Fibroblast of skin of left biceps (primary cell): Measurements from ENCODE around the gene PARD6A.

ENCODE experiments used
- DNase-seq, 2 experiments: peaks; one replicate each; pipeline ENCODE4 v3.0.0-alpha.2; 2013; ENCODE audit warnings: low read depth in 2 of 2

The PARD6A gene

DNA sequence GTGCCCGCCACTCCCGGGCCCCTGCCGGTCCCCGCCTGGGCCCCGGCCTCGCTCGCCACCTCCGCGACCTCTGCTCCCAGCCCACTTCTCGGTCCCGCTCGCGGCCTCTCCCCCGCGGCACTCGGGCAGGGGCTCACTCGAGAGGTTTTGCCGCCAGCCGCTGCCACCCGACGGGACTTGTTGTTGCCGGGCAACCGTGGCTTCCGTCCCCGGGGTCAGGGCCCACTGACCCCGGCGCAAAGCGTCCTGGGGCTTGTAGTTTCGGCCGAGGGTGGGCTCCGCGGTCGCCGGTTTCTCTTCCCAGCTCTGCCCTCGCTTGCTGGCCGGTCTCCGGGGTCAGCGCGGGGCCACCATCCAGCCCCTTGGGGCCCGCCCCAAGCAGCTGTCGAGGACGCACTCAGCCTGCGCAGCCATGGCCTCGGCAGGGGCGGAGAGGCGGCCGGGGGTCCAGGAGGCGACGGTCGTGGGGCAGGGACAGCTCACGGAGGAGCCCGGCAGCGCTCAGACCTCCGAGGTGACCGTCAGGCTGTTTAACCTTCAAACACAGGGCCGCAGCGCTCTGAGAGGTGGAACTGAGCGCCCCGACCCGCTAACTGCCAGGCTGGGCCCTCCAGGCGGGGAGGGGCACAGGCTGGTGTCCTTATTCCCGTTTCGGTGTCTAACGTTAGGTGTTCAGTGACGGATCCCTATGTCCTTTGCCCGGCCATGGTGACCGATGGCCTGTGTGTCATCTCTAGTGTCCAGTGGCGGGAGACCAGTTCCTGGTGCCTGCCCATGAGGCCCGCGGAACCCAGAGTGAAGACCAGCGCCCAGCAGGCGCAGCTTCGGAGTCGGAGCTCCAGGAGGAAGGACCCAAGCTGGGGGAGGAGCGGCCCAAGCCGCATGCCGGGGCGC, 6.0 kb downstream of the PARD6A start, which contains the start of the genes C16orf86 and ENKD1:
C16orf86 (plus strand) TSS at position 256 of the 894 bp plus-strand sequence; CDS start at position 413, 157 bp downstream.
ENKD1 (minus strand) TSS at position 192 of the 894 bp plus-strand sequence. CDS start 308 bp downstream, outside the sequence.
- DNase-seq = peak; percentile 19 to 29

DNA sequence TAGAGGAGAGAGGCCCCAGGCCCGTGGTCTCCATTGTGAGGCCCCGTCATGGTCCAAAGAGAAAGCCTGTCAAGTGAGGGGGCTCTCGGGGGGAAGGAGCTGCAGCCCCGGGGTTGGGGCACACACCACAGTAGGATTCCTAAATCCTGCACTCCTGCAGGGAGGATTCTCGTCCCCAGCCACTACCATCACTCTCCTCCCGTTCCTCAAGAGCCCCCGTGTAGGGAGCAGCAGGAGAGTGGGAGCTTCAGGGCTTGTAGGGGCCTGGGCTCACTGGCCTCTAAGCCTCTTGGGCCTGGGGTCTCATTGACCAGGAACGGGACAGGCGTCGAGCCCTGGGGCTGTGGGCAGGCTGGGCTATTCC, 6.7 kb downstream of the PARD6A start:
- DNase-seq = no peak

DNA sequence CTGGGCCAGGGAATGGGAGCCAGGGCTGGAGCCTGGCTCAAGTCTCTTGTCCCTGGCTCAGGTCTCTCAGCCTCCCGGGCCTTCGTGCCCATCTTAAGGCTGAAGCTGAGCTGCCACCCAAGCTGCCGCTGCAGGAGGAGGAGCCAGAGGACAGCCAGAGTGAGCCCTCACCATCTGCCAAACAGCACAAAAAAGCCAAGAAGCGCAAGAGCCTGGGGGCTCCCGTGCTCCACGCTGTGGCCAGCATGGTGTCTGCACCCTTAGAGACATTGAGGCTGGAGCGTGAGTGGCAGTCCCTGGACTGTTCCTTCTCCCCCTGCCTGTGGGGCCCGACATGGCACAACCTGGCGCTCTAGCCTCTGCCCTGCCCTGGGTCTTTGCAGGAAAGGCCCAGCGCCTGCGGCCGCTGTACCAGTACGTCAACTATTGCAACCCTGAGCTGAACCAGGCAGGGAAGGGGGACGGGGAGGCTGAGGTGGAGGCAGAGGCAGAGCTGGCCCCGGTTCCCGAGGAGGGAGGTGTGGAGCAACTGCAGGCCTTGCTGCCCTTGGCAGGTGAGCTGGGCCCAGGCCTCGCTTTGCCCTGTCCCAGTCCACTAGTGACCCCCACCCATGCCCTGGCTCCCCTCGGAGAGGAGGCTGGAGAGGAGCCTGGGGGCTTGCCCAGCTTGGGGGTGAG, 7.2 kb downstream of the PARD6A start:
- peak; percentile 70 to 73 for DNase-seq

DNA sequence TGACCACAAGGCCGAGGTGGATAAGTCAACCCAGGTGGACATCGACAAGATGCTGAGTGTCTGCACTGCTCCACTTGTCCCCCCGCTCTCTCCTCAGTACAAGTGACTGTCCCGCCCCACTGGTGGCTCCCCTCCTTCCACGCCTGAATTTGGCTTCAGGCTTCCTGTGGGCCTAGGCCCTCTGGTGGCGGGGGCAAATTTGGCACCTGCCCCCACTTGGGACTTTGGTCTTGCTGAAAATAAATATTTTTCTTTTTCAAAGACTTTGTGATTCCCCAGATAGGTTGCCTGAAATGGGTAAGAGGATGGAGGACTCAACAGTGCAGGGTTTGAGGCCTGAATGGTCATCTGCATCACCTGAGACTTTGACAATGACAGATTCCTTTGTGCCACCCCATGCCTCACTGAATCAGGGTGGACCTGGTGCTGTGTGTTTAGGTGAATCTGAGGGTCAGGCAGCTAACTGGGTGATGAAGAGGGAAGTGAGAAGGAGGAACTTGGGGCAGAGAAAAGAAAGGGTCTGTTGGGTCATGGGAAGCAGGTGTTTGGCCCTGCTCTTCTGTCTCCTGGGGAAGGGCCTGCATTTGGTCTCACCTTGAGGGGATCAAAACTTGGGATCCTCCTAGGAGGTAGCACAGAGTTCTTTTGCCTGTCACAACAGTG, 7.9 kb downstream of the PARD6A start:
- DNase-seq = no peak

DNA sequence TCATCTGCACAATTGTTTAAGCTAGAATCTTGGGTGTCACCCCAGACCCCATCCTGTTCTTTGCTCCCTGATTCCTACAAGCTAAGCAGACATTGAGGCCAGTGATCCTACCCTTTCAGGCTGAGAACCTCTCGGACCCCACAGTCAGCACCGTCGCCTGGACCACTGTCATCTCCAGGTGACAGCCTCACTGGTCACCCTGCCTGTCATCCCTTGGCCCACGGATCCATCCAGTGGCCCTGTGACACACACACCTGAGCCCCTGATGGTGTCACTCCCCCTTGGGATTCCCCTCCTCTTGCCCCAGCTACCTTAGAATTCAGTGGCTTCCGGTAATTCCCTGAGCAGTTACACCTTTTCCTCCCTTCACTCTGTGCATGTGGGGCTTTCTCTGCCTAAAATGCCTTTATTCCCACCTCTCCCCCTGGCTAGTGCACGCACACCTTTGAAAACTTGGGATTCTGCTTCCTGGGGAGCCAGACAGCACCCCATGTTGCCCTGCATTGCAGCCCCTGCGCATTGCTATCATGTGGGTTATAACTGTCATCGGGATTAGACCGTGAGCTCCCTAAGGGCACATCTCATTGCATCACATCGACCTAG, 8.8 kb downstream of the PARD6A start:
- DNase-seq = no peak

DNA sequence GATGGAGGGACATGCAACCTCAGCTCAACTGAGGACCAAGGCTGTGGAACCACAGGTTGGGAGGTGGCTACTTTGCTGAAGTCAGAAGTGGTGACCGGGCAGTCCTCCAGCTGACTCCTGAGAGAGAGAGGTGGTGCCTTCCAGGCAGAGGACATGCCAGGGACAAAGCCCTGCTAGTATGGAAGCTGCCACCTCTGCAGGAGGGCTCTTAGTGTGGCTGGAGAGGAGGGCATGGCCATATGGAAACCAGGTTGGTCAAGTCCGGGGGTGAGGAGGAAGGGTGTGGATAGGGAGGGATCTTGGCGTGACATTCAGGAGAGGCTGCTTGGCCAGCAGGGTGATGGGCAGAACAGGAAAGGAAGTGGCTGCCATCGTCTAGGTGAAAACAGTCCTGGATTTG, 11.5 kb downstream of the PARD6A start:
- no peak for DNase-seq

DNA sequence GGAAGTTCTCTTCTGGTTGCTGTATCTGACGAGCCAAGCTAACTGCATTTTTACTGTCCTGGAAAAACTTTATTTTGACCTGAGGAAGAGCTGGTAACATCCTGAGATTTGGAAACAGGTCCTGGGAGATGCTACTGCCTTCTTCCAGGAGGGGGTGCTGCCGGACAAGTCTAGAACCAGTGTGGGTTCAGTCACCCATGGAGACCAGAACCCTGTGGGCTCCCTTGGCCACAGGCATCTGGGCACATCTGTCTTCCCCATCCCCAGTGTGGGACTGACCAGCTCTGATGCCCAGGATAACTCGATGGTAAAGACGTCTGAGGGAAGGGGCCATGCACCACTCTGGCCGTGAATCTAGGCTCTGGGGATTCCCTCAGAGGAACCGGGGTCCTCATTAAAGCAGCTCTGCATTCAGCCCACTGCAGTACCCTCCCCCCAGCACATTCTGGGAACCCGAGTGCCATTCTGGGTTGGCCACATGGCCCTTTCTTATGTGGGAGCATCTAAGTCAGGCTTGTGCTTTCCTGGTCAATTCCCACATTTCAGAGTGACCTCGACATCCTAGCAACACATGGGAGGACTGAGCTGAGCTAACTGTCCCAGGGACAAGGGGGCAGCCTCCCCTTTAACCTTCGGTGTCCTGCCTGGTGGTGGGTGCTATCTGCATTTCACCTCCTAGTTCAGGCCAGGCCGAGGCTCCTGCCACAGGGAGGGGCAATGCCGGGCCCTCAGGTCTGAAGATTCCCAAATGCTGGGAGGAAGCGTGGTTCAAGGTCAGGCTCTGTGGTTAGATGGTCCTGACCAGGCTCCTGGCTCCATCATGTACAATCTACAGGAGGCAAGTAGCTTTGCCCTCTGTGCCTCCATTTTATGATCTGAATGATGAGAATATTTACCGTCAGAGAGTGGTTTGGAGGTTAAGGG, 12.2 kb downstream of the PARD6A start:
- DNase-seq = peak; percentile 7 to 16

DNA sequence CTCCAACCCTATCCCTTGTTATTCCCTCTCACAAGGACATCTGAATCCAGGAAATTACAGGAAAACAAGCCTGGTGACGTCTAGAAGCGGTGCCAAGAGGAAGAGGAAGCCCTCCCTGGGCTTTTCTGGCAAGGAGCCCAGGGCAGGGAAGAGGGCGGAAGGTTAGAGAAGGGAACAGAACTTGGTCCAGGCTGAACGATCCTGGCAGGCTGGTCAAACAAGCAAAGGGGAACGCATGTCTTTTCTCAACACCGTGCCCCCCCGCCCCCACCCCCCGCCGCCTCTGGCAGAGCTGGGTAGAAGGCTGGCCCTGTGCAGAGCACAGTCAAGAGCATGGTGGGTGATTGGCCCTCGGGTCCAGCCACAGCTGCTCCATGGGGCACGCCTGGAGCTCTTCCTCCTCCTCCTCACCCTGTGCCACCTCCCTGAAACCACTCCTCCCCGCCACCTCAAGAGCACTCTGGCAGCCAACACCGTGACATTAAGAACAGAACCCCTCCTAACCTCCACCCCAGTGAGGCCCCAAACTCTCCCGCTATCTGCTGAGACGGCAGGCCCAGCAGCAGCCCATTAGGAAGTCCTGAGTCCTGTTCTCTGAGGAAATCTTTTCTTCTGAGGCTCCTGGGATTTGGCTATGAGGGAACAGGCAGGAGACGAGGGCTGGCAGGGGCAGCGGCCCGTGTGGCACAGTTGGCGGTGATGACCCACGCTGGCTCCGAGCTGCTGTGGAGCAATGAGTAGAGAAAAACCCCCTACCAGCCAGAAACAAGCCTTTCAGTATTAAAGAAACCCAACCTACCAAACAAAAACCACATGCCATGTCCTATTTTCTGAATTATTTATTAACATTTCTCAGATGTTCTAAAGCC, 13.2 kb downstream of the PARD6A start:
- no peak for DNase-seq

DNA sequence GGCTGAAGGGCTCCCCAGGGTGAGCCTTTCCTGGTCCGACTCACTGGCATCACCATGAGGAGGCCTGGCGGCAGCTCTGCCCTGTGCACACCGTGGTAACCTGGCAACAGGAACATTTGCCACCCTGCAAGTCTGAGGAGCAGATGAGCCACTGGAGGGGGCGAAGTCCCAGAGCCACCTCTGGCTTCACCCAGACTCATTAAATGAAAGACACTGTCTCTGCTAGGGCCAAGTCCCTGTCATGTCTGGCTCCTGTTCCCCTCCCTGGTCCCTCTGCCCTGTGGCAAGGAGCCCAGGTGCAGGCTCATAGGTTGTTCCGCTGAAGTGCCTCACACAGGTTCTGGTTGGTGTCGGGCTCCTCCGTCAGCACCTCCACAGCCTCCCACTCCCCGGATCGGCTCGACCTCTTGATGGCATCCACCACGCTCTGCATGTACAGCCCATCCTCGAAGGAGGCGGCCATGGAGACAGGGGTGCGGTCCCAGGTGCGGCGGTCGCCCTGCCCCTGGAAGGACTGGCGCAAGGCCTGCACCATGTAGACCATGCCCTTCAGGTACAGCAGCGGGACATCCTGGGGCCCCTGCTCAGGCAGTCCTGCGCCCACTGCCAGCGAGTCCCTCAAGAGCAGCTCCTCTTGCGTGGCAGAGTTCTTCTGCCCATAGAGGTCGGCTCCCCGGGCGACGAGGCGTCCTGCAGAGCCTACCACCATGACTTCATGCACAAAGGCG, 14.3 kb downstream of the PARD6A start:
- DNase-seq = no peak

DNA sequence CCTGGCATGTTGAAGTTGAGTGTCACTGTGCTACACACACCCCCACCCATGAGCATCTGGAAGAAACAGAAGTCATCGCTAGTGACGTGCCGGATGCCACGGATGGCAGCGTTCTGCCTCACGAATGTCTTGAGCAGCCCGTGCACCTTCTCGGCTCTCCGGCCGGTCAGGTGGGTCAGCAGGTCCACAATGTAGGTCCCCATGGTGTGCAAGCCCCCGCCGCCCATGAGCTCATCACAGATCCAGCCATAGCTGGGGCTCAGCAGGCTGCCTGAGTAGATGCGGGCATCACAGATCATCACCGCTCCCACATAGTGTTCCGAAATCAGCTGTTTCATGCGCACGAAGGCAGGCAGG, 14.8 kb downstream of the PARD6A start:
- no peak for DNase-seq

DNA sequence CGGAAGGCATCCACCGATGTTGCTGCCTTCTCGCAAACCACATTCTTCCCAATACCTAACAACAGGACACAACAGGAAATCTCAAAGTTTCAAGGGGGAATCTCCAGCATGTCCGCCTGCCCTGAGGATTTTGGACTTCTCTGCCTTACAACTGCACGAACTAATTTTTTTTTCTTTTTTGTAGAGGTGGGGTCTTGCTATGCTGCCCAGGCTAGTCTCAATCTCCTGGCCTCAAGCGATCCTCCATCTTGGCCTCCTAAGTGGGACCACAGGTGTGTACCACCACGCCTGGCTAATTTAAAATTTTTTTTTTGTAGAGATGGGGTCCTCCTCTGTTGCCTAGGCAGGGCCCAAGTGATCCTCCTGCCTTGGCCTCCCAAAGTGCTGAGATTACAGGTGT, 15.2 kb downstream of the PARD6A start:
- DNase-seq = no peak

DNA sequence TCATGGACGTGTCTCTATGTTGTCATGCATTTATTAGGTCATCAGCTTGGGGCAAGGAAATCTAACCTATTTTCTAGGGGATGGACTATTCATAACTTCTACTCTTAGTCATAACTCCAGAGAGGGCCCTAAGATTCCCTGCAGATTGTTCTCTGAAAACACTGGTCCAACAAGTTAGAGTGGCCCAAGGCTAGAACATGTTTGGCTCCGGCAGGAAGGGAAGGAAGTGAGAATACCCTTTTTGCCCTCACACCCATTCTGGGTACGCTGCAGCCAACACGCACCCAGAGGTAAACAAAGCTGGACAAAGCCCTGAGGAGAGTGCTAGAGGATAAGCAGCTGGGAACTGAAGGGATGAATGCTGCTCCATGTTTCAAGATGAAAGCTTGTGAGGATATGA, 15.8 kb downstream of the PARD6A start:
- no peak for DNase-seq

DNA sequence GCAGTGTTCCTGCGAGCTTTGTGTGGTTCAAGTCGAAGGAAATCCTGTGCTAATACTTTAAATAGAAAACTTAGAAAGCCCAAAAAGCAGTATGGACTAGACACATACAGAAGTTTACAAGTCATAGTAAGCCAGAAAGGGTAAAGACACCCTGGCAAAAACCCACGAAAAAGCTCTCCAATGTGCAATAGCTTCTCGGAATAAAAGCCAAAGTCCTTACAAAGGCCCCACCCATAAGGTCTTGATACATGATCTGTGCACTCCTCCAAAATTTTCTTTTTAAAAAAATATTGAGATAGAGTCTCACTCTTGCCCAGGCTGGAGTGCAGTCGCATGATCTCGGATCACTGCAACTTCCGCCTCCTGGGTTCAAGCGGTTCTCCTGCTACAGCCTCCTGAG, 16.2 kb downstream of the PARD6A start:
- no peak for DNase-seq

DNA sequence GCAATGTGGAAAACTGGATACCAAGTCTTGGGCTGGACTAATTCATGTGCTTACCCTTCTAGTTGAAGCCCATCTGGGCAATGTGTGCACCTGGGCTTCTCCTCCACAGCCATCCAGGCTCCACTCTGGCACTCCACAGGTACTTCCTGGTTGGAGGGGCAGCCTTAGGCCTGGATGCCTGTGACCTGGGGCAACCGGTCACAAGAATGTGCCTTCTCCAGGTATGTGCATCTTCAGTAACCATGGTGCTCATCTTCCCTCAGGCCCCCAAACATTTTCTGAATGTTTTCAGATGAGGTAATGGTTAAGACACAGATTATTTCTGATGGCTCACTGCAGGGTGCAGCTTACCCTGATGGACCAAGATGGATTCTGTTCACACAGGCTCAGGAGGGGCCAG, 17.0 kb downstream of the PARD6A start:
- DNase-seq = no peak

DNA sequence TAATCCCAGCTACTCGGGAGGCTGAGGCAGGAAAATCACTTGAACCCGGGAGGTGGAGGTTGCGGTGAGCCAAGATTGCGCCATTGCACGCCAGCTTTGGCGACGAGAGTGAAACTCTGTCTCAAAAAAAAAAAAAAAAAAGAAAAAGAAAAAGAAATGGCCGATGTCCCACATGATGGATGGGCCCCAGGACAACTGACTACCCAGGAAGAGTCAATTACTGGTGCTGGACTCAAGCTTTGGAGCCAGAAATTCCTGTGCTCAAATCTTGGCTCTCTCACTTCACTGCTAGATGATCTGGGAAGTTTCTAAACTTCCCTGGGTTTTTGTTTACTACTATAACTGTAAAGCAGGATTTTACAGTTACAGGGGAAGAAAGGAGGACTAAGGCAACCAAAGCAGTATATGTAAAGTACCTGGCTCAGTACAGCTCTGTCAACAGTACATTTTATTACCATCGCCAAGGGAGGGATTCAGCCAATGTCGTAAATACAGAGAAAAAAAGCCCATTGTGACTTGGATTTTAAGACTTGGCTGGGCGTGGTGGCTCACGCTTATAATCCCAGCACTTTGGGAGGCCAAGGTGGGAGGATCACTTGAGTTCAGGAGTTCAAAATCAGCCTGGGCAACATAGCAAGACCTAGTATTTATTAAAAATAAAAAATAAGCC, 17.7 kb downstream of the PARD6A start:
- DNase-seq = no peak

DNA sequence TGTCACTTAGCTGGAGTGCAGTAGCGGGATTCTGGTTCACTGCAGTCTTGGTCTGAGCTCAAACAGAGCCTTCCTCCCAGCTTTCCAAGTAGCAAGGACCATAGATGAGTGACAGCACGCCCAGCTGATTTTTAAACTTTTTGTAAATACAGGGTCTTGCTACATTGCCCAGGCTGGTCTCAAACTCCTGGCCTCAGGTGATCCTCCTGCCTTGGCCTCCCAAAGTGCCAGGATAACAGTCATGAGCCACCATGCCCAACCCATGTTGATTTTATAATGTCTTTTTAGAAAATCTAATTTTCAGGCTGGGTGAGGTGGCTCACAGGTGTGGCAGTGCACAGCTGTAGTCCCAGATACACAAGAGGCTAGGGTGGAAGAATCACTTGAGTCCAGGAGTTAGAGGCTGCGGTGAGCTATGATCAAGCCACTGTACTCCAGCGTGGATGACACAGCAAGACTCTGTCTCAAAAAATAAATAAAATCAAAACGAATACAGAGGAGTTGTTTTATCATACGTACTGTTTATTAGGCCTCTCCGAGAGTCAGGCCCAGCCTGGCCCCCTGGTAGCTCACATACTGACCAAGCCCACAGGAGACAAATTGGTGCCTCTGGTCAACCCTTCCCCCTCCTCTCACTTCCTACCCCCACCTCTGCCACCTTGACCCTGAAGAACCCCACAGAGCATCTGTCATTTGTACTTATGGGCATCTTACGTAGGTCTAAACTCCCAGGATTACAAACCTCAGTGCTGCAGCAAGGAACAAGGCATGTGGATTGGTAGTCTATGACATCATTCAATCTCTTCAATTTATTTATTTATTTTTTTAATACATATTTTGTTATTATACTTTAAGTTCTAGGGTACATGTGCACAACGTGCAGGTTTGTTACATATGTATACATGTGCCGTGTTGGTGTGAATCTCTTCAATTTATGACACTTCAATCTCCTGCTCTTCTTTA, 19.5 kb downstream of the PARD6A start:
- no peak for DNase-seq

DNA sequence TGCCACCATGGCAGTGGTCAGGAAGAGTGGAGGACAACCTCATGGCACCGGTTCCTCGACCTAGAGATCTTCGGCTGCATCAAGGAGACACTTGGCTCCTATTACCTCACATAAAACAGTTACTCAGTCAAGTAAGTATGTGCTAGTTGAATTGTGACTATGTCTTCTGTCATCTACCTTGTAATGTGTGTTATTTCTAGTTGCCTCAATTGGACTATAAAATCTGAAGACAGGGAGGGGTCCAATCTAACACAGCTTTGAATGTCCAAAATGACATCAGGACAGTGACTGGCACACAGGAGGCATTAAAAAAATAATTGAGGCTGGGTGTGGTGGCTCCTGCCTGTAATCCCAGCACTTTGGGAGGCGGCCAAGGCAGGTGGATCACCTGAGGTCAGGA, 23.0 kb downstream of the PARD6A start:
- DNase-seq = no peak
